ENCODE measurements around the gene ALOX12B.
A peak's percentile ranks its signal among the peaks of the same experiment; 100 is the strongest.

ALOX12B gene

GRCh38 chr17:8125947-8126490 is 38.5 kb upstream of the ALOX12B start:
- CTCF ChIA-PET: no interaction called here
- POLR2A ChIA-PET (ENCODE audit: low non-redundant PET): interaction anchor here (1.2 kb wide), 1 partner anchor 30 kb away, joined by 3 read pairs; no protein-coding TSS in a partner anchor
- no peak for DNase-seq (ENCODE audit: low spot score)
- peak overlapping the region; percentile 90 for H3K27ac ChIP-seq
- TF ChIP-seq, protein P1, sequence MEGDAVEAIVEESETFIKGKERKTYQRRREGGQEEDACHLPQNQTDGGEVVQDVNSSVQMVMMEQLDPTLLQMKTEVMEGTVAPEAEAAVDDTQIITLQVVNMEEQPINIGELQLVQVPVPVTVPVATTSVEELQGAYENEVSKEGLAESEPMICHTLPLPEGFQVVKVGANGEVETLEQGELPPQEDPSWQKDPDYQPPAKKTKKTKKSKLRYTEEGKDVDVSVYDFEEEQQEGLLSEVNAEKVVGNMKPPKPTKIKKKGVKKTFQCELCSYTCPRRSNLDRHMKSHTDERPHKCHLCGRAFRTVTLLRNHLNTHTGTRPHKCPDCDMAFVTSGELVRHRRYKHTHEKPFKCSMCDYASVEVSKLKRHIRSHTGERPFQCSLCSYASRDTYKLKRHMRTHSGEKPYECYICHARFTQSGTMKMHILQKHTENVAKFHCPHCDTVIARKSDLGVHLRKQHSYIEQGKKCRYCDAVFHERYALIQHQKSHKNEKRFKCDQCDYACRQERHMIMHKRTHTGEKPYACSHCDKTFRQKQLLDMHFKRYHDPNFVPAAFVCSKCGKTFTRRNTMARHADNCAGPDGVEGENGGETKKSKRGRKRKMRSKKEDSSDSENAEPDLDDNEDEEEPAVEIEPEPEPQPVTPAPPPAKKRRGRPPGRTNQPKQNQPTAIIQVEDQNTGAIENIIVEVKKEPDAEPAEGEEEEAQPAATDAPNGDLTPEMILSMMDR (conservative IDR thresholded peaks at IDR 0.05; ENCODE audit: low read depth): no peak

DNA sequence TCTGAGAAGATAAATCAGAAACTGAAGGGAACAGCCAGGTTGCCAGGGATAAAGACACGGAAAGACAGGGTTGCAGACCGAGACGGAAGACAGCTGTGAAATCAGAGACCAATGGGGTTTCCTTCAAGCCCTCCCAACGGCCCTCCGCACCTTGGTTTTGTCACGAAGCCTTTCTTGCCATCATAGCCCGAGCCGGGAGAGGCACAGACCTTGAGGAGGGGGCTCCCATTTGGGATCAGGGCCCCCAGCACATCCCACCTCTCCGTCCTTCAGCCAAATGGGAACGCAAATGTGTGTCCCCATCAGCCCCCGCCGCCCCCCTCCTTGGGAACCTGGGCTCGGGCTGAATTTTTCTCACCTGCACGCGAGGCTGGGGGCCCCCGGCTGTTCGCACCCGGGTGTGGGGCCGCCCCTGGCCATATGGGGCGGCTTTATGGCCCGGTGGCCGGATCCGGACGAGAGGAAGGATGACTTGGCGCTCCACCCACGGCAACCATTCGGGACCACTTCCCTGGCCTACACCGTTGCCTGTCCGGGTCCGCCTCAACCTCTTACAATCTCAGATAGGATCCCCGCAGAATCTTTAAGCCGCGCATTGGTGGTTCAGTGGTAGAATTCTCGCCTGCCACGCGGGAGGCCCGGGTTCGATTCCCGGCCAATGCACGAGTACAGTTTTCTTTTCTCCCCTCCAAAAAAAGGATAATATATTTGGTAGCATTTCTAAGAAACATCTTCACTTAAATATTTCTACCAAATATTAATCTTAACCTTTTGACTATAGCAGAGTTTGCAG is 37.8 kb upstream of the ALOX12B start:
- CTCF ChIA-PET: interaction anchor here (1.2 kb wide), 1 partner anchor 14 kb away, joined by 3 read pairs; no protein-coding TSS in a partner anchor
- H3K27ac ChIP-seq: peak overlapping the region; percentile 90
- DNase-seq (ENCODE audit: low spot score): peak; percentile 59
- TF ChIP-seq, protein P1 (conservative IDR thresholded peaks at IDR 0.05; ENCODE audit: low read depth): no peak
- POLR2A ChIA-PET (ENCODE audit: low non-redundant PET): interaction anchor here (1.2 kb wide), 1 partner anchor 31 kb away, joined by 3 read pairs; no protein-coding TSS in a partner anchor

DNA sequence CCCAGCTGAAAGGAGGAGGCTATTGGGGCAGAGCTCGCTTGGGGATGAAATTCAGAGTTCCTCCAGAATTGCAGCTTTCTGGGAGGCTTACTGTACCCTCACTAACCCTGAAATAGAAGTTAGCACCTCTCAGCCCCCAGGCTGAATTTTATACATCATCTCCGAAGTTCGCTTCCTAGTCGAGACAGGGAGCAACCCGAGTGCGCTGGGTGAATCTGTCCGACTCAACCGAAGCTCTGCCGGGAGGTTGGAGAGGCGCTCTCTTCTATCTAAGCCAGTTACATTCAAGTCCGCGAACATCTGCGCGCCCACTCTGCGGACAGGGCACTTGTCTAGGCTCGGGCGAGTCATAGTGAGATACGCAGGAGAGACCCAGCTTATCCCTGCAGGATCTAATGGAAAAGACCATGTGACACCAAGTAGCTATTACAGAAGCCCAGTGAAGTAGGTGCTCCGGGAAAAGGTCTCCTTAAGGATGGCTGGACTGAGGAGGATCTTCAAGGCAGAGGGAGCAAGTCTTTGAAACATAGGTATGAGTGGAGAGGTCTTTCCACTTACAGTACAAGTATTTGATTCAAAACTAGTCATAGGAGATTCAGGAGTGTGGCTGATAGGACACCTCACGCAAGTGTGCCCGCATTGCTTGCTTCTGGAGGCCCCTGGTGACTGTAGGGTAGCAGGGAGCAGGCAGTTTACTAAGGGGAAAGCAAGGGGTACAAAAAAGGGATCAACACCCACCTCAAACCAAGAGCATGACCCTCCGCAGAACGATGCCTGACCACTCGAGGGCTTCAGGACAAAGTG is 37.0 kb upstream of the ALOX12B start:
- H3K27ac ChIP-seq: peak overlapping the region; percentile 90
- DNase-seq (ENCODE audit: low spot score): no peak

DNA sequence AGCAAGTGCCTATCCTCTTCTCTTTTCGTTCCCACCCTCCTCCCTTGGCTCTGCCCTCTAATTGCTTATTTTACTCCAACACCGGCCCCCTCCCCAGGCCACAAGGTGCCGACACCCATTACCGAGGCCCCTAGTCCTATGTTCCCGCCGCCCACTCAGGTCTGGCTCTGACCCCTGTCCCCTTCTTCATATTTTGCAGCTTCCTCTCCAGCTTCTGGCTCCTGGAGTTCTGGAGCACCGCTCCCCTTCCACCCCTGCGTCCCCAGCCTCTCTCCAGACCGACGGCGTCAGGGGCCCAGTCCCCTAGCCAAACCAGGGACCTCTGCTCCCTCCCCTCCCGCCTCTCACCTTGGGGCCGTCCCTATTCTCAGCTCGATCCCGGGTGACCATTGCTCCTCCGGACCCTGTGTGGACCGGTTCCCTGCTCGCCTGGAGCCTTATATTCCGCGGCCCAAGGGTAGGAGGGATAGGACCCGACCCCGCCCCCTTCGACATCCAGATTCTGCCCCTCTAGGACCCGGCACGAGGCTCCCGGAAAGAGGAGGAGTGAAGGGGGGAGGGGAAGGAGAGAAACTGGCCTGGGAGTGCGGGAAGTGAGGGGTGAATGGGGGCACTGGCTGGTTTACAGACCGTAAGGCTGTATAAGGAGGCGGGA is 36.3 kb upstream of the ALOX12B start, which contains the start of gene HES7:
HES7 (minus strand) TSS at position 412 of the 655 bp plus-strand sequence; CDS start at position 390, 22 bp downstream.
- peak; percentile 55 for DNase-seq (ENCODE audit: low spot score)

More for the DNA sequence above, 37.0 kb upstream of the ALOX12B start:
- ChIA-PET POLR2A (ENCODE audit: low non-redundant PET) (interaction anchor here (0.6 kb wide), 1 partner anchor 70 kb away, joined by 4 read pairs; no protein-coding TSS in a partner anchor), CTCF (interaction anchor here (0.6 to 1.2 kb wide), 3 partner anchors 14 to 1567 kb away, joined by 3 to 4 read pairs (median 3); no protein-coding TSS in a partner anchor)
- TF ChIP-seq, protein P1 (conservative IDR thresholded peaks at IDR 0.05; ENCODE audit: low read depth): no peak

GRCh38 chr17:8122924-8123694 is 35.6 kb upstream of the ALOX12B start:
- ChIA-PET POLR2A (ENCODE audit: low non-redundant PET) (no interaction called here), CTCF (interaction anchor here (0.9 to 1.1 kb wide), 4 partner anchors 13 to 98 kb away, joined by 3 to 6 read pairs (median 3); no protein-coding TSS in a partner anchor)
- no peak for DNase-seq (ENCODE audit: low spot score)
- H3K27ac ChIP-seq: peak overlapping the region; percentile 90
- TF ChIP-seq, protein P1 (conservative IDR thresholded peaks at IDR 0.05; ENCODE audit: low read depth): no peak

More for the DNA sequence above, 36.3 kb upstream of the ALOX12B start, which contains the start of gene HES7:
- POLR2A ChIA-PET (ENCODE audit: low non-redundant PET): interaction anchor here (0.6 kb wide), 1 partner anchor 71 kb away, joined by 4 read pairs; no protein-coding TSS in a partner anchor
- CTCF ChIA-PET: interaction anchor here (0.6 to 1.2 kb wide), 3 partner anchors 15 to 1566 kb away, joined by 3 to 4 read pairs (median 3); no protein-coding TSS in a partner anchor
- TF ChIP-seq, protein P1 (conservative IDR thresholded peaks at IDR 0.05; ENCODE audit: low read depth): no peak
- H3K27ac ChIP-seq: peak within 1 kb of the TSS; percentile 90

All from RWPE1 (cell line).